HepG2 (cell line): ENCODE data around the gene PRKAG3. TPM values are rescaled to one million over a fixed set of nuclear protein-coding genes. Genes with fewer than 3 reads are reported as not detected.
A peak's percentile ranks its signal among the peaks of the same experiment; 100 is the strongest.

ENCODE experiments used
- FOXK1 ChIP-seq: sonication (generic); formaldehyde crosslinking; IDR thresholded peaks from 2 replicates; pipeline ENCODE4 v1.4.0; 2020; ENCODE audit warnings: low read depth, missing genetic modification reagents, borderline replicate concordance
- GATAD2A ChIP-seq: IDR thresholded peaks from 2 replicates; pipeline ENCODE4 v1.6.1; 2016
- KDM2A ChIP-seq: sonication (generic); formaldehyde crosslinking; IDR thresholded peaks from 2 replicates; pipeline ENCODE4 v1.4.0; 2020; ENCODE audit warnings: low read depth, missing genetic modification reagents, borderline replicate concordance
- NFKBIZ ChIP-seq: IDR thresholded peaks from 2 replicates; pipeline ENCODE4 v1.6.1; 2018; ENCODE audit warnings: missing genetic modification reagents, missing compliant biosample characterization
- NFRKB ChIP-seq: fragments of 450-650 bp; IDR thresholded peaks from 2 replicates; pipeline ENCODE4 v1.6.1; 2017
- PCBP1 ChIP-seq: fragments of 200-400 bp; formaldehyde crosslinking; IDR thresholded peaks from 2 replicates; pipeline ENCODE4 v1.6.1; 2017; ENCODE audit warnings: mild to moderate bottlenecking, low read depth, low read length, borderline replicate concordance
- REST ChIP-seq, 2 experiments: IDR thresholded peaks; 2 replicates each; pipeline ENCODE4 v1.6.1; 2011 to 2012; ENCODE audit warnings: low read length in 2 of 2, borderline replicate concordance in 1 of 2, low read depth in 1 of 2, mild to moderate bottlenecking in 1 of 2, moderate library complexity in 1 of 2
- SMARCE1 ChIP-seq: fragments of 450-650 bp; IDR thresholded peaks from 2 replicates; pipeline ENCODE4 v1.6.1; 2017; ENCODE audit warnings: borderline replicate concordance
- TARDBP ChIP-seq: sonication (generic); formaldehyde crosslinking; IDR thresholded peaks from 2 replicates; pipeline ENCODE4 v1.8.0; 2022; ENCODE audit warnings: mild to moderate bottlenecking, missing genetic modification reagents
- TFAP4 ChIP-seq: sonication (generic); IDR thresholded peaks from 2 replicates; pipeline ENCODE4 v1.6.1; 2016; ENCODE audit warnings: low read depth, borderline replicate concordance
- TRAFD1 ChIP-seq: sonication (generic); formaldehyde crosslinking; IDR thresholded peaks from 2 replicates; pipeline ENCODE4 v1.5.1; 2020; ENCODE audit warnings: missing genetic modification reagents, mild to moderate bottlenecking, borderline replicate concordance
- ZNF160 ChIP-seq: sonication (generic); formaldehyde crosslinking; IDR thresholded peaks from 2 replicates; pipeline ENCODE4 v1.8.0; 2022; ENCODE audit warnings: mild to moderate bottlenecking, inconsistent platforms, missing genetic modification reagents
- ZNF33A ChIP-seq: sonication (generic); formaldehyde crosslinking; IDR thresholded peaks from 2 replicates; pipeline ENCODE4 v1.5.1; 2020; ENCODE audit warnings: missing genetic modification reagents, mild to moderate bottlenecking, moderate library complexity, borderline replicate concordance
- ZNF605 ChIP-seq: sonication (generic); formaldehyde crosslinking; IDR thresholded peaks from 2 replicates; pipeline ENCODE4 v1.8.0; 2022; ENCODE audit warnings: mild to moderate bottlenecking, missing genetic modification reagents
- ZNF784 ChIP-seq: sonication (generic); formaldehyde crosslinking; IDR thresholded peaks from 2 replicates; pipeline ENCODE4 v1.5.1; 2020; ENCODE audit warnings: missing genetic modification reagents, mild to moderate bottlenecking, borderline replicate concordance
- ZSCAN20 ChIP-seq: sonication (generic); formaldehyde crosslinking; IDR thresholded peaks from 2 replicates; pipeline ENCODE4 v1.4.0; 2020; ENCODE audit warnings: missing genetic modification reagents, mild to moderate bottlenecking, borderline replicate concordance
- polyA plus RNA-seq, 8 experiments: library from polyadenylated mRNA; depleted of rRNA in 3 of 8; stranded (reverse) in 7 of 8; unstranded in 1 of 8; fragments of >200 nt; fragmentation: Illumina TruSeq in 4 of 8; extraction: Trizol in 4 of 8; gene quantifications; 2 replicates each; pipeline versions ENCODE4 v1.2.1 to v1.2.3, GENCODE V29; 2011 to 2016; ENCODE audit warnings: low read depth in 4 of 8, missing spikeins in 1 of 8, mixed read lengths in 1 of 8; ENCODE audit not compliant: insufficient read depth in 1 of 8
- total RNA-seq, 5 experiments: library from RNA; depleted of rRNA; stranded (reverse); fragments of >200 nt; fragmentation: Illumina TruSeq; extraction: Trizol; gene quantifications; 2 replicates each; pipeline ENCODE4 v1.2.3, GENCODE V29; 2016; ENCODE audit warnings: low read depth in 1 of 5
- TF ChIP-seq, protein P1 (sequence below): conservative IDR thresholded peaks from 2 replicates; pipeline ENCODE4 v1.6.1; 2018; ENCODE audit warnings: missing genetic modification reagents
- TF ChIP-seq, protein P2 (sequence below): sonication (generic); formaldehyde crosslinking; IDR thresholded peaks from 2 replicates; pipeline ENCODE4 v1.5.0; 2020; ENCODE audit warnings: mild to moderate bottlenecking, missing genetic modification reagents, borderline replicate concordance

The PRKAG3 gene
- total and polyA plus RNA-seq, 2 of the 13 experiments (the other 11 are each of a cell fraction or from before 2014, with no cell fraction given): not detected

DNA sequence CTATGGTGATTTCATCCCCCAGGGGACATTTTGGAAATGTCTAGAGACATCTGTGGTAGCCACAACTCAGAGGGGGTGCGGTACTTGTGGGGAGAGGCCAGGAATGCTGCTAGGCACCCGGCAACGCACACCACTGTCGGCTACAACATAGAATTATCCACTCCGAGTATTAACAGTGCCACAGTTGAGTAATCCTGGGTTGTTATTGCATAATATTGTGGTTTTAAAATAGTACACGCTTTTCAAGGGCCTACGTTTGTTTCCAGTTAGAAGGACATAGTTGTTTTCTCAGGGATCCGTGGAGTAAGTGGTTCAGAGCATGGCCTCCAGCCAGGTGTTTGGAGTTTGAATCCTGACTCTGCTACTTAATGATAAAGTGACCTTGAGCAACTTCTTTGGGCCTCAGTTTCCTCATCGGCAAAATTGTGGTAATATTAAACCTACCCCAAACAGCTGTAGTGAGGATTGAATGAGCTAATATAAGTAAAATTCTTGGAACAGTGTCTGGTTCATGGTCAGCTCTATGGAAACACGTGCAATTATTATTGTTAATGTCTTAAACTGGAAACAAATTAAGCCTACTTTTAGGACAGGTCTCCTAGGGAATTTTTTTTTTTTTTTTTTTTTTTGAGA lies 25.1 kb downstream of the PRKAG3 start (continued):
- TF ChIP-seq FOXK1 (CRISPR knock-in tag) (peak; percentile 73; the same call in 1 of the 2 replicates), TFAP4 (peak; percentile 39; the same call in 1 of the 2 replicates), ZNF33A (no peak), TARDBP (CRISPR knock-in tag) (peak; percentile 77), TRAFD1 (CRISPR knock-in tag) (0 out of 2 replicates have a peak, but pooled peaks have one; percentile 37), PCBP1 (no peak), SMARCE1 (no peak), NFKBIZ (CRISPR knock-in tag) (peak; percentile 46; the same call in 1 of the 2 replicates), ZNF605 (CRISPR knock-in tag) (0 out of 2 replicates have a peak, but pooled peaks have one; percentile 47), NFRKB (no peak), REST (IDR thresholded peaks at IDR 0.05; ENCODE audit: borderline replicate concordance in 1 of 2, low read depth in 1 of 2, low read length in 2 of 2) (peak in 1 of 2 experiments; percentile 39; a peak in 1 of 4 replicates), KDM2A (CRISPR knock-in tag) (0 out of 2 replicates have a peak, but pooled peaks have one; percentile 22), GATAD2A (CRISPR knock-in tag) (peak; percentile 98), ZNF160 (CRISPR knock-in tag) (no peak), ZNF784 (peak; percentile 69; the same call in 1 of the 2 replicates), ZSCAN20 (peak; percentile 67; the same call in 1 of the 2 replicates)
- TF ChIP-seq, protein P1, sequence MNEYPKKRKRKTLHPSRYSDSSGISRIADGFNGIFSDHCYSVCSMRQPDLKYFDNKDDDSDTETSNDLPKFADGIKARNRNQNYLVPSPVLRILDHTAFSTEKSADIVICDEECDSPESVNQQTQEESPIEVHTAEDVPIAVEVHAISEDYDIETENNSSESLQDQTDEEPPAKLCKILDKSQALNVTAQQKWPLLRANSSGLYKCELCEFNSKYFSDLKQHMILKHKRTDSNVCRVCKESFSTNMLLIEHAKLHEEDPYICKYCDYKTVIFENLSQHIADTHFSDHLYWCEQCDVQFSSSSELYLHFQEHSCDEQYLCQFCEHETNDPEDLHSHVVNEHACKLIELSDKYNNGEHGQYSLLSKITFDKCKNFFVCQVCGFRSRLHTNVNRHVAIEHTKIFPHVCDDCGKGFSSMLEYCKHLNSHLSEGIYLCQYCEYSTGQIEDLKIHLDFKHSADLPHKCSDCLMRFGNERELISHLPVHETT: no peak
- TF ChIP-seq, protein P2, sequence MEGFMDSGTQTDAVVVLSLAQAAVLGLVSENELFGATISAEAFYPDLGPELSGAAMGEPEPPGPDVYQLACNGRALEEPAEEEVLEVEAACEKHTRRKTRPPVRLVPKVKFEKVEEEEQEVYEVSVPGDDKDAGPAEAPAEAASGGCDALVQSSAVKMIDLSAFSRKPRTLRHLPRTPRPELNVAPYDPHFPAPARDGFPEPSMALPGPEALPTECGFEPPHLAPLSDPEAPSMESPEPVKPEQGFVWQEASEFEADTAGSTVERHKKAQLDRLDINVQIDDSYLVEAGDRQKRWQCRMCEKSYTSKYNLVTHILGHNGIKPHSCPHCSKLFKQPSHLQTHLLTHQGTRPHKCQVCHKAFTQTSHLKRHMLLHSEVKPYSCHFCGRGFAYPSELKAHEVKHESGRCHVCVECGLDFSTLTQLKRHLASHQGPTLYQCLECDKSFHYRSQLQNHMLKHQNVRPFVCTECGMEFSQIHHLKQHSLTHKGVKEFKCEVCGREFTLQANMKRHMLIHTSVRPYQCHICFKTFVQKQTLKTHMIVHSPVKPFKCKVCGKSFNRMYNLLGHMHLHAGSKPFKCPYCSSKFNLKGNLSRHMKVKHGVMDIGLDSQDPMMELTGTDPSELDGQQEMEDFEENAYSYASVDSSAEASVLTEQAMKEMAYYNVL (CRISPR knock-in tag): no peak
